Esophagus muscularis mucosa (tissue), 4 donors: ENCODE measurements around the gene DES.
A peak's percentile ranks its signal among the peaks of the same experiment; 100 is the strongest.

Source experiments
- CTCF ChIP-seq, 3 experiments: fragments of 200-600 bp in 2 of 3; fragments of 450-650 bp in 1 of 3; sonication (generic) in 2 of 3; IDR thresholded peaks; one replicate each; pipeline ENCODE4 v1.5.1; 2017 to 2019; ENCODE audit warnings: antibody characterized with exemption in 3 of 3, mild to moderate bottlenecking in 2 of 3, moderate library complexity in 1 of 3
- EP300 ChIP-seq: sonication (generic); formaldehyde crosslinking; IDR thresholded peaks from one replicate; pipeline ENCODE4 v1.6.1; 2017; ENCODE audit warnings: antibody characterized with exemption
- POLR2A ChIP-seq: fragments of 450-650 bp; IDR thresholded peaks from one replicate; pipeline ENCODE4 v1.6.1; 2017; ENCODE audit warnings: antibody characterized with exemption, moderate library complexity, mild to moderate bottlenecking, low read depth
- POLR2AphosphoS5 ChIP-seq, 2 donors: sonication (generic); formaldehyde crosslinking; IDR thresholded peaks; one replicate each; pipeline ENCODE4 v1.6.1; 2017; ENCODE audit warnings: antibody characterized with exemption in 2 of 2

DNA sequence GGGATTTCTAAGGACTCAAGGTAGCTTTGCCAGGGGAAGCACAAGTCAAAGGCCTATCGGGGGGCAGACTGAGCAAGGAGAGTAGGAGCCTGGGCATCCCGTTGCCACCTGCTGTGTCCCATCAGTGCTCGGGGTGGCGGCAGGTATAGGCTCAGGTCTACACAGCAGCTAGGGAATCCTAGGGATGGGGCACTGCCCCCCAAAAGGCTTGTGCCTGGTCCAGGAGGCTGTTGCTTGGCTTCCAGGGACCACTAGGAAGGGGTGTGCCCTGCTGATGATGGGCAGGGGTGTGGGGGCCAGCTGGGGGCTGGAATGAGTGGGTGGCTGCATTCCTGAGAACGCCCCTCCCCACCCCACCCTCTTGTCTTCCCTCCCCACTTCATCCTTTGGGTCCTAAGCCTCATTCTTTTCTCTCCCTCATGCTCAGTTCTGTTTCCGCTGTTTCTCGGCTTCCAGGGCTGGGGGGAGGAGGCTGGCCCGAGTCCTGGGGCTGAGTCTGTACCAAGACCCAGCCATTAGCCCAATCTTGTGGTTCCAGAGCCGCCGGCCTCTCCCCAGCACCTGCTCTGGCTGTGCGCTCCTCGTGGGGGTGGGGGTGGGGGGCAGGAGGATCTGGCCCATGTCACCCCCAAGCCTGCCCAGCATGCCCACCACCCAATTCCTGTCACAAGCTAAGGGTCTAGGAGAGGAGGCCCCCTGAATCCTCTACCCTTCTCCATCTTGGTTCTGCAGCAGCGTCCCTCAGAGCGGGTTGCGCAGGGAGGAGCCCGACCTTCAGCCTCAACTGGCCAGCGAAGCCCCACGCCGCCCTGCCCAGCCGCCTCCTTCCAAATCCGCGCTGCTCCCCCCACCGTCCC, 29.3 kb downstream of the DES start:
- TF ChIP-seq POLR2AphosphoS5 (IDR thresholded peaks at IDR 0.05) (peak in 1 of 2 donors; percentile 66), CTCF (IDR thresholded peaks at IDR 0.05) (no peak), EP300 (no peak), POLR2A (no peak)
